Suppressor macrophage treated with lipopolysaccharide for 4 hours (primary cell): ENCODE measurements around the gene NPC1L1.

ENCODE experiments used
- DNase-seq: peaks from one replicate; pipeline ENCODE4 v3.0.0-alpha.2; 2020

NPC1L1 gene

GRCh38 chr7:44469461-44470134 is 71.5 kb downstream of the NPC1L1 start:
- DNase-seq: no peak

- DNase-seq: no peak
Measured at GRCh38 chr7:44467217-44467548, 73.9 kb downstream of the NPC1L1 start.

- no peak for DNase-seq
Measured at GRCh38 chr7:44466300-44467216, 74.6 kb downstream of the NPC1L1 start.

GRCh38 chr7:44465490-44465889 is 75.6 kb downstream of the NPC1L1 start:
- no peak for DNase-seq

GRCh38 chr7:44463169-44463808 is 77.8 kb downstream of the NPC1L1 start:
- DNase-seq: no peak
